NCI-H1417 treated with DMSO at 0.1 percent for 48 hours (cell line): ENCODE results near the gene IMMP2L.
"Not testable (repeated sequence)": the region's sequence is repeated elsewhere in the genome, so short reads cannot be mapped to it uniquely, and the experiment has no call there.

ENCODE experiments used
- DNase-seq: peaks from one replicate; lab custom pipeline; 2025; lab: John Stamatoyannopoulos, UW

The IMMP2L gene

DNA sequence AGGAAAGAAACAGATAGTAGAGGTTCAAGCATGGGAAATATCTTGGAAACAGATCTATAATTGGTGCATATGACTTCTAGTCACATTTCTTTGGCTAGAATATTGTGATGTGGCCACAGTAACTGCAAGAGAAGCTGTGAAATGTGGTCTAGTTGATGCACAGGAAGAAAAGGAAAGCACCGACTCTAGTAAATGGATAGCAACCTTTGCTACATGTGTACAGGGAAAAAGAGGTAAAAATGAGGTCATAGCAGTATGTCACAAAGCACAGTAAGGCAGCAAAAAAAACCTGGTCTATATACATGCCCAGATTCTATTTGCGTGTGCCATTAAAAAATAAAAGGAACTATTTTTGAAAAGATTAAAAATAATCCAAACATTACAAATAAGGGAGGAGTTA is 573.9 kb downstream of the IMMP2L start:
- no peak for DNase-seq

DNA sequence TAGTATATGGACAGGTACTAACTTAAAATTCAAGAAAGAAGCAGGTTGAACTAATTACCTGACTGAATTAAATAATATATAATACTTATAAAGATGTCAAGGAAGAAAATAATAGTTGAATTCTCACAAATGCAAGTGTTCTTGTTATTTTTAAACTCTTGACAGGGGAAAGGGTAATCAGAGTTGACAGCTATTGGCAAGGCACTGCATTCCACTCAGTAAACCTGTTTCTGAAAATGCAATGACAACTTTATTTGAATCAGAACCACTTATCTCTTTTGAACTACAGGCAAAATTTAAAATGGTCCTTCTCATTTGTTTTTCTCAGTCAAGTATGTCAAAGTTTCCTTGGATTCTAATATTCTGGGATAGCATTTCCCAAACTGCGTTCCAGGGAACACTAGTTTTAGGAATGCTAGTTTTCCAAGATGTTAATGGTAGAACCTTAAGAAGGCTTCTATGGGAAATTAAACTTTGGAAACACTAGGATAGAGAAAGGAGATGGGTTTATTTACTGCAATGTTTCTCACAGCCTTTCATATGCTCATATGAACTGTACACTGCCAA is 575.1 kb downstream of the IMMP2L start:
- no peak for DNase-seq

DNA sequence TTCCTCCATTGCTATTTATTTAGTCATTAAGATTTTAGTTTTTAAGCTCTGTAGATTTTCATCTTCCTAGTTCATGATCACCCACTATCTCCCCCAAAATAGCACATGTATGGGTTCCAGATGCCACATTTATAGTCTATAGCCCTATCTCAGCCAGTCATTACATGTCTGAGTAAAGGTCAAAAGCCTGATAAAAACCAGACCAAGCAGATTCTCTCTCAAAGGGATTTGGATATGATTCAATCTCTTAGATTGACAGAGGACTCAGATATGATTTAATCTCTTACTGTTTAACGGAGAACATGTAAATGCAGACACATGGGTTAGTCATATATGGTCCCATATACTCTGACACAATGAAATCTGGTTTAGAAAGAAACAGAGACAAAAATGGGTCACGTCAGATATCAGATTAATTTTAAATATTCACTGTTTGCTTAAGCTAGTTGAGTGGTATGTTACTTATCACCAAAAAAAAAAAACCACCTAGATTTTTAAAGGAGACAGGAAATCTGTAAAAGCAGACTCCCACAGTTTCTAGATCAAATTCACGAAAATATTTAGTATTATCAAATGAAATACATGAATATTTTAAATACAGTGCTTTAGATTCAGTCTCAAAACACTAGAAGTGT is 578.4 kb downstream of the IMMP2L start:
- no peak for DNase-seq

DNA sequence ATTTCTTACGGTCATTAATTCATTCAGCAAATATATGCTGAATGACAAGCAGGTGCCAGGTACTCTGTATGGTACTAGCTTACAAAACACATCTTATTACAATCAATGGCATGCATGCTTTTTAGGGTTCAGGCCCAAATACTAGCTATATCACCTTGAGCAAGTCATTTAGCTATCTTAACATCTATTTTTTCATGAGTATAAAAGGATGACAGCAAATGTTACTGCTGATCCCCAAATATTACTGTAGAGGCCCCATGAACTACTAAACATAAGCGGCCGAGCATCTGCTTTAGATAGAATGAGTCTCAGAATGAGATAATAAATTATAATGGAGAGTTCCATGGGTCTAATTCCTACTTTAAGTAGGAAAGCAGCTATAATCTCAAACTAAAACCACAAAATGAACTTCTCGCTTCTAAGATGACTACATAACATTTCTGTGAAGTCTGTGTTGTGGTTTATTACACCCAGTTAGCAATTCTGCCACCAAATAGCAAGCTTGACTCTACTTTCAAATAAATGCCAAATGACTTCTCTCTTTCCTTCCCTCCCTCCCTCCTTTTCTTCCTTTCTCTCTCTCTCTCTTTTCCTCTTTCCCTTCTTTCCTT is 585.1 kb downstream of the IMMP2L start:
- no peak for DNase-seq

DNA sequence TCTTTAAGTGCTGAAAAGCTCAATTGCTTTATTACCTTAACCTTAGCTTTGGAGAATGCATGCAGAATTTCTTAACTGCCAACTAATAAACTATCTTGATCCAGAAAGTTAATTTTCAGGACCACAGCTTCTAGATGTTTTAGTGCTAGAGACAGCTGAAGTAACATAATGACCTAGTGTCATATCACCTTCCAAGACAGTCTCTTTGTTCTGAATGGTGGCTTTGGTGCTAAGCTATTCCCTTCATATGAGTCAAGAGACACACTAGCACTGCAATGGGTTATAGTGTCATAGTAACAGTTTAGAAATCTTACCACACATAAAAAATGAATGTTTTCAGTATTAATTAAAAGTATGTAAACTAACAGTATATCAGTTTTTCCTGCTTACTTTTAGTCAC is 586.8 kb downstream of the IMMP2L start:
- DNase-seq: no peak

DNA sequence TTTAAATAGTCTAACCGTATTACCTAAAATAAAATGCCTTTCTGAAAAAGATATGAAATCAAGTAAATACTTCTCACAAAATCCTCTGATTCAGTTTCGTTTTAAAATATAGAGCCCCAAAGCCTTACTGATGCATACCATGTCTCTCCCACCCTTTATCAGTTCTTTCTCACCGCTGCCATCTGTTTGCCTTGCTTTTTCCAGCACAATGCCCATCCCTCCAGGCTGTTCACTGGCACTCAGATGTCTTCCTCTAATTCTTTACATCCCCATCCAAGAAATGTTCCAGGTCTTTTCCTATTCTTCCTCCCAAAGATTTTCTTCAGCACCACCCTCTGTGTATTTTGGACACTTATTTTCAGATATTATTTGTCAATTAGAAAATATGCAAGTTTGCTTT is 587.9 kb downstream of the IMMP2L start:
- DNase-seq: no peak

DNA sequence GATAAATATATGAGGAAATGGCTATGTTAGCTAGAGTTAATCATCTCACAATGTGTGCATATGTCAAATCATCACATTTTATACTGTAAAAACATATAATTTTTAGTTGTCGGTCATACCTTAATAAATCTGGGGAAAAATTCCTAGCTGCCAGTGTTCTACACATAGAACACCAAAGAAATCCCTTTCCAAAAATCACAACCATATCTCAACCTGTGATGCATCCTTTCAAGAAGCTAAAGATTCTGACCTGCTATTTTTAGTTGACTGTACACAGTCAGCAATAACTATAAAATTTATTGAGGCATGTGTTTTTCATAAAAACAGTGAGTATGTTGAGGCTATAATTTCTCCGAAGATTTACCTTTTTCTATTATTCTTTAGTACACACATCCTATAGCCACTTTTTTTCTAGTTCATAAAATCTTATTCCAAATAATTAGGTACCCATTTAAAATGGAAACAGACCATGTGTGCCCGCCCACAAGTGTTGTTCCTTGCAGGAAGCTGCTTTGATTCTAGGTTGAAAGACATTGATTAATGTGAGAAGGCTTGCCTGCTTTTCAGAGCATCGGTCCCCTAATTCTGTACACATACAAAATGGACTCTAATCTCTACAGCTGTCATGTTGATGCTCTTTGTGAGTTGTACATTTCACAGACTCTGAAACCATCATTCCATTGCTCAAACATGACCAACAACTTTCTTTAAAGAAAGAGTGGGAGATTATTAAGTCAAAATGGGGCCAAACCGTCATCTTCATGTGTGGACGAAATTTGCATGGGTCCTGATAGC is 588.9 kb downstream of the IMMP2L start:
- DNase-seq: no peak

DNA sequence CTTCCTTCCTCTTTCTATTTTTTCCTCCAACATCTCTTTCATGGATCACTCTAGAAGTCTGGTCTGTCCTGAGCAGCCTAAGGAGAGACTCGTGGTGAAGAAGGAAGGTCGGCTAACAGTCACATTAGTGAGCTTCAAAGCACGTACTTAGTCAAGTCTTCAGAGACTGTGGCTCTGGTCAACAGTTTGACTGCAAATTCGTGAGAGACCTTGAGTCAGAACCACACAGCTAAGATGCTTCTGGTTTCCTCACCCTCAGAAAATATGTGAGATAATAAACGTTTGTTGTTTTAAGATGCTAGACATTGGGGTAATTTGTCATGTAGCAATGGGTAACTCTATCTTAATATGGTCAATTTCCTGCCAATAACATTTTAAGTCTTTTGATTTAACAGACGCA is 597.5 kb downstream of the IMMP2L start:
- DNase-seq: no peak

DNA sequence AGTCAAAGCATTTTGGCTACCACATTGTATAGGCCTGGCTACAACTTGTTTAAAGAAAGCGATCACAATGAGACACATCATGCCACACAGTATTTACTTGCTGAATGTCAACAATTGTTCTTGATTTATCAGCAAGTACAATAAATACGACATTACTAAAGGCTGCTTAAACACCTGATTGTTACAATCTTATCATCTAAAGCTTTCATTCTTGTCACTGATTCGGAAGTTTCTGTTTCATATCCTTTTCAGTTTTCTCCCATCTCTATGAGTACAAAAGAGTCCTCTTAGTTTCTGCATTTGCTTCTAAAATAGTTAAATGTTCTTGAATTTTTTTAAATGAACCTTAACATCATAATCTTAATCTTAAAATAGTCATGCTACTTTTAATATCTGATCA is 599.5 kb downstream of the IMMP2L start:
- DNase-seq: no peak

DNA sequence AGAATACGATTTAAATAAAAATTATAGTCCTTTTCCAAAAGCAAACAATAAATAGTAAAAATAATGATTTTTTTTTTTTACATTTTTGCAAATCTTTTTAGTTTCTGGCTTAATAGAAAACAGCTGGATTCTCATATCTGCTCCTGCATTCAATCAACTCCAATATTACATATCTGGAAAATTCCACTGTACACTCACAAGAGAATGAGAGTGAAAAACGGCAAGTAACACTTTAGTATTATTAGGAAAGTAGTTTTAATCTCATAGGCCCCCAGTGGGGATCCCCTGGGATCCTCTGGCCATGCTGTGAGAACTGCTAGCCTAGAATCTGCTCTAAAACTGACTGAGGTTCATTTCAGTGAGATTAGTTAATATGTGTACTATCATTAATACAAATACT is 599.9 kb downstream of the IMMP2L start:
- no peak for DNase-seq

DNA sequence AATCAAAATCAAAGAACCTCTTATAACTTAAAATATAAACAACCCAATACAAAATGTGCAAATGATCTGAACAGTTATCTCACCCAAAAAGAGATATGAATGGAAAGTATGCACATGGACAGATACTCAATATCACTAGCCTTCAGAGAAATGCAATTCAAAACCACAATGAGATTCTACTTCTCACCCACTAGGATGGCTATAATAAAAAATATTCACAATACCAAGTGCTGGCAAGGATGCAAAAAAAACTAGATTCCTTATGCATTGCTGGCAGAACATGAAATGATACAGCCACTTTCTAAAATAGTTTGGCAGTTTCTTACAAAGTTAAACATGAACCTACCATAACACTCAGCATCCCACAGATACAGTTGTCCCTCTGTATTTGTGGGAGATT is 601.5 kb downstream of the IMMP2L start:
- no peak for DNase-seq

DNA sequence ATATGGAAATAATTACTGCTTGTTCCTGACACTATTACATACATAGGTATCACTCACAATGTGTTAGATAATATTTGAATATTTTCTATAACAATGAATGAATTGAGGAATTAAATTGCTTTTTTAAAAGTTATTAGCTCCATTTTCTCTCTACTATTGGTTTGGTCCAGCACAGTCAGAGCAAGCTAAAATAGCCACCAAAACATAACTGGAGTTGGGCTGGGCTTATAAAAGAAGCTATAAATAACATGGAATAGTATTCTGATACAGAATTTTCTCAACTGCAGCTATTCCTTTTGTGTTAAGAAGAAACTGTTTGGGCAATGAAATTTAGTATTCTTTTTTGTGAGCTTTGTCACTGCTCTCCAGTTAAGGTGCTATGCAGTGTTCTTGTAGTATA is 614.0 kb downstream of the IMMP2L start:
- no peak for DNase-seq

DNA sequence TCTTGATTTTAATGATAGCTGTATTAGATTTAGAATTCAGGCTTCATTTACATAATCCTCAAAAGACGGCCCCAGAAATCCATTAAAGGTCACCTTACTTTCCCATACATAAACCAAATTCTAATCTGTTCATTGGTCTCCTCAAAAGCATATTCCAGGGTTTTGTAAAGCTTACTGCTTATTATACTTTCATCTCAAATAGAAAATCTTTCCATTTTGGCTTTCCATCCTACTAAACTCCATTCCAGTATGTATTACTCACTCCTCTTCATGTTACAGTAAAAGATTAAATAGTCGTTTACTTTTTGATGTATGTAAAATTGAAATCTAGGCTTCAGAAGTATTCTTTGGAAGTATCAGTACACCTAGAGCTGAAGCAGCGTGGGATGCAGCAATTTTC is 614.9 kb downstream of the IMMP2L start:
- no peak for DNase-seq

DNA sequence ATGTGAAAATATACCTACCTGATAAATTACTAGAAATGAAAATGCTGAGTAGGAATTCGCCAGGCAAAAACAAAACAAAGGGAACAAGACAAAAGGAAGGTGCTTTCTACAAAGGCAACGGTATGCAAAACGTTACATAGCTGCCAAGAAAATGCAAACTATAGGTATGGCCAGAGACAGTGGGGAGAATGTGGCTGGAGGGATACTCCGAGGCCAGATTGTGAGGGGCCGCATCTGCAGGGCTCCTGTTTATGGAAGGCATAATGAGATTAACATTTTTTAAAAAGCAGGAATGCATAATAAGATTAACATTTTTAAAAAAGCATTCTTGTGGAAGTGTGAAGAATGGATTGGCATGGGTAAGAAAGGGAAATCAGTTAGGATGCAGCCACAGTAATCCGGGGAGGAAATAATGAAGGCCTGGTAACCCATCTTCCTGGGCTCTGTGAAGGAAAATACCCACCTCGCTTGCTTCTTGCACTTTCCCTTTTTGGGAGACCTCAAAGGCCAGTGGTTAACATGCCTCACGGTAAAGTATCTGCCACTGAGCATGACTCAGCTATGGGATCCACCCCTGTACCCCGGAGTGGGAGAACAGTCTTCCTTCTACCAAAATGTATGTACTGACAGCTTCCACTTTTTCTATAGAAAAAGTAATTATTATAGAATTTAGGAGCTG is 617.2 kb downstream of the IMMP2L start:
- DNase-seq: no peak

DNA sequence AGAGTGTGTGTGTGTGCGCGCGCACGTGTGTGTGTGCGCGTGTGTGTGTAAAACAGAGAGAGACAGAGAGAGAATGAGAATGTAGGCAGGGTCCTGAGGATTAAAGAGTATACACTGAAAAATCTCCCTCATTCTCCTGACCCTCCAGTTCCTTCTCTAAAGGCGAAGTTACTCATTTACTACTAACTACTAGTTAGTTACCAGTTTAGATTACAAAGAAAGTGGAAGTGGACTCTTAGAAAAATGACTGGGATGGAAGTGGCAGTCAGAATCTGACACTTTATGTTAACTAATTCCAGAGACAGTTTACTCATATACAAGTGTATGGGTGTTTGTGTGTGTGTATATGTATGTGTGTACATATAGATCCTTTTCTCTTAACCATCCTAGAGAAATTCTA is 617.8 kb downstream of the IMMP2L start:
- DNase-seq: no peak

DNA sequence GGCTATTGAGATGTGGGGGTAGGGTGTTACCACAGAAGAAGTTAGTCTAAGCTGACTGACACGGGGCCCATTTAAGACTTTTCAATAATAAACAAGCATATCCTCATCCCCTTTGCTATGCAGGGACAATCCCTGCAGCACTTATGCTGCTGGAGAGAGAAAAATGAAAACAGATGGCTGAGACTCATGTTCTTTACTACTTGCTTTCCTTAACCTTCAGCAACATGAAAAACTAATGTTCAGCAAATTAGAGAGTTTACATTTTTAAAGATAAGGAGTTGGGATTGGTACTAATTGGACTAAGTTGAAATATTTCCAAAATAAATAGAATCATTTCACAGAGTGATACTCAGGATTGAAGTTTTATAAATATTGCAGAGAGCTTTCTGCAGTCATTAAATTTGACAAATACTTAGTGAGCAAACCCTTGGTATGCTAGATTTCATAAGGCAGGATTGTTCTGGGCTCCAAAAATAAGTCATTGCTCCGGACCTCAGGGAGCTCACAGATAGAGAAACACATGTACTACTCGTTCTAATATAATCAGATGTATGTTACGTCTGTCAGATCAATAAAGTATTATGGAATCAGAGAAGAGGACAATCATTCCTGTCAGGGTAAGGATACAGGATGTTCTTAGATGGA is 618.5 kb downstream of the IMMP2L start:
- DNase-seq: no peak

DNA sequence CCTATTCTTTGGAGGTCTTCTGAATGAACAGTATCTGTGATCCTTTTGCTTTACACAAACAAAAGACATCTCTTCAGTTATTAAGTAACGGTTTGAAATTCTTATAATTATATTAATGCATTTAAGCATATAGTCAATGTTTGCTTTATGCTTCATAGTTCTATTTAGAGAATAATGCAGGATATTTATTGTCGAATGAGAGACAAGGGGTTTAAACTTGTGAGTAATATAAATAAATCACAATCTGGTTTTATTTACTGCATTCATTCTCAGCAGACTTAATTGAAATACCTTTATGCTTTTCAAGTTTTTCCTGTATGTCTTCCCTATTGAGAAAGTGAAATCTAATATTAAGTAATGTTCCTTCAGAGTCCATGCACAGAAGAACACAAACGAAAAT is 620.9 kb downstream of the IMMP2L start:
- no peak for DNase-seq

DNA sequence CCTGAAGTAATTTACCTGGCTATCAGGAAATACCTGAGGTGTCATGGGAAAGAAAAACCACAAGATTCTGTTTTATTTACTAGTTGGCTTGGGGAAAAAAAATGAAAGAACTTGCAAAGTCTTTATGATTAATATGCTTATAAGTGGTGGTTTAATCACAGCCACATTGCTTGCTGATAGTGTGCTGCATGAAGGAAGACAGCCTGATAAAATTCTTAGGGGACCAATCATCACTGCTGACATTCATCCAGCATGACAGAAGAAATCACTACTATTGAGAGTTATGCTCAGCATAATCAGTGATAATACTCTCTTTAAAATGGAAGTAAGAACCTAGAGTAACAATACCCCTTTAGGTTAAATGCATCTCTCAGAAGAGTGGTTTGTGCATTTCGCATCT is 621.5 kb downstream of the IMMP2L start:
- DNase-seq: no peak

DNA sequence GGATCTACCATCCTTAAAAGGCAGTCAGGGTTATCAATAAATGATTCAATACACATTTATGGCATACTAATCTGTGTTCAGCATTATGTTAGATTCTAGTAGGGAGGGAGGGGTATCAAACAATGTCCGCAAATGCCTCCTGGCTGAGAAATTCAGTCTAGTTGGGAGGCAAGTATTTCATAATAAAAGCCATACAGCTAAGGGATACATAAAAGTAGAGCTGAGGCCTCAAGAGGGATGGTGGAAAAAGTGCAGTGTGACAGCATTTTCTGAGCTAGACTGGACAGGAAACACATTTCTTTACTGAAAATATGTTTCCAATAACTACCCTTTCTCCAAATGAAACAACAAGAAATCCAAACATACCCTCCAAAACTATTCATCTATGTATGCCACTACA is 624.1 kb downstream of the IMMP2L start:
- no peak for DNase-seq

DNA sequence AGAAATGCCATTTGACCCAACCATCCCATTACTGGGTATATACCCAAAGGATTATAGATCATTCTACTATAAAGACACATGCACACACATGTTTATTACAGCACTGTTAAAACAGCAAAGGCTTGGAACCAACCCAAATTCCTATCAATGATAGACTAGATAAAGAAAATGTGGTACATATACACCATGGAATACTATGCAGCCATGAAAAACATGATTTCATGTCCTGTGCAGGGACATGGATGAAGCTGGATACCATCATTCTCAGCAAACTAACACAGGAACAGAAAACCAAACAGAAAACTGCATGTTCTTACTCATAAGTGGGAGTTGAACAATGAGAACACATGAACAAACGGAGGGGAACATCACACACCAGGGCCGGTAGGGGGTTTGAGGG is 625.6 kb downstream of the IMMP2L start:
- not testable (repeated sequence) for DNase-seq

DNA sequence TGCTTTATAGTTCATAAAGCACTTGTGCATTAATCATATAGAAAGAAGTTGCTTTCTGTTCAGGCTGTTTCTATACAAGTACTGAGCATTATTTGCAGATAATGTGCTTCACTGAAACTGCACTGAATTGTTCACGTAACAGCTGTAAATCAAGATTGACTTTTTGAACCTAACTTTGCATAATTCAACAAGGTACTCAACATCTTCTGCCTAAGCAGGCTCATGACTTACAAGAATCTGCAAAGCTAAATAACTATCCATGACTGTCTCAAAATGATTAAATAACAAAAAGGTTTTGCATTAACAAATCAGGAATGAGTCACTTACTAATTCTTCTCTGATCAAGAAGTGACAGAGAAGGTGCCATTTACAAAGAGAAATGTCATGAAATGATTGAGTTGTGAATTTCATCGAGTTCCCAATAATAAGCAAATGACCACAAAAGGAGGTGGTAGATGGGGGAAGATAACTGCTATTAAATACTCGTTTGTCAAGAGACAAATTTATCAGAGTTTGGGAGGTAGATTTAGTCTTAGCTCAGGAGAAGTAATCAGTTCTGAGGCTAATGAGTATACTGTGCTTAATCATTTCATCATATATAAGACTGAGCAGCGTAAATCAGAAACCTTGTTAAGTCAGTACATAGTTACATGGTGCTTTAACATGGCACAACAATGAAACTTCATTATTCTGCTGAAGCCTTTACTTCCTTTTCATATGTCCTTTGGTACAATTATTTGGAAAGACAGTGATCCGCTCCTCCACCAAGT is 632.6 kb downstream of the IMMP2L start:
- no peak for DNase-seq
